Dermis blood vessel endothelial cell (primary cell): ENCODE data around the gene TDRD1. TPM values are rescaled to one million over a fixed set of nuclear protein-coding genes. Genes with fewer than 3 reads are reported as not detected.

ENCODE experiments used
- DNase-seq: peaks from one replicate; pipeline ENCODE4 v3.0.0; 2010
- total RNA-seq: library from RNA; depleted of rRNA; stranded (reverse); fragments of >200 nt; gene quantifications from 2 replicates; pipeline ENCODE4 v1.2.3, GENCODE V29; 2014

Gene TDRD1
- total RNA-seq, 1 donor from 2014 or later = under 0.01 TPM

- DNase-seq = peak; percentile 20
Observed at GRCh38 chr10:114239117-114239993, 60.2 kb downstream of the TDRD1 start, which contains the start of gene VWA2. TSS of gene VWA2 (plus strand) at chr10:114239254. CDS start at chr10:114248714, 9,460 bp downstream.

GRCh38 chr10:114239994-114240345, 60.8 kb downstream of the TDRD1 start:
- DNase-seq = no peak

GRCh38 chr10:114242235-114242634, 63.1 kb downstream of the TDRD1 start:
- DNase-seq = no peak

GRCh38 chr10:114243661-114244060, 64.5 kb downstream of the TDRD1 start:
- no peak for DNase-seq

GRCh38 chr10:114244126-114244525, 65.0 kb downstream of the TDRD1 start:
- no peak for DNase-seq

GRCh38 chr10:114245121-114245791, 66.1 kb downstream of the TDRD1 start:
- no peak for DNase-seq

GRCh38 chr10:114246679-114247305, 67.6 kb downstream of the TDRD1 start:
- no peak for DNase-seq

- no peak for DNase-seq
Observed at GRCh38 chr10:114250236-114250635, 71.1 kb downstream of the TDRD1 start.

GRCh38 chr10:114250716-114251115, 71.6 kb downstream of the TDRD1 start:
- no peak for DNase-seq

GRCh38 chr10:114252092-114252491, 72.9 kb downstream of the TDRD1 start:
- no peak for DNase-seq

- DNase-seq = no peak
Observed at GRCh38 chr10:114252883-114253282, 73.7 kb downstream of the TDRD1 start.

GRCh38 chr10:114255227-114255626, 76.1 kb downstream of the TDRD1 start:
- no peak for DNase-seq

- no peak for DNase-seq
Observed at GRCh38 chr10:114256008-114256765, 77.0 kb downstream of the TDRD1 start.

- no peak for DNase-seq
Observed at GRCh38 chr10:114256822-114257221, 77.7 kb downstream of the TDRD1 start.

- DNase-seq = no peak
Observed at GRCh38 chr10:114257498-114257897, 78.3 kb downstream of the TDRD1 start.

GRCh38 chr10:114258274-114258840, 79.2 kb downstream of the TDRD1 start:
- DNase-seq = no peak

GRCh38 chr10:114259824-114260223, 80.7 kb downstream of the TDRD1 start:
- no peak for DNase-seq

GRCh38 chr10:114260366-114260765, 81.2 kb downstream of the TDRD1 start:
- no peak for DNase-seq

- peak; percentile 10 for DNase-seq
Observed at GRCh38 chr10:114261076-114261475, 81.9 kb downstream of the TDRD1 start.

GRCh38 chr10:114262496-114262895, 83.3 kb downstream of the TDRD1 start:
- no peak for DNase-seq

- no peak for DNase-seq
Observed at GRCh38 chr10:114265392-114266053, 86.4 kb downstream of the TDRD1 start.

GRCh38 chr10:114266521-114266920, 87.4 kb downstream of the TDRD1 start:
- no peak for DNase-seq
